ENCODE data around the gene GDPD2.

GDPD2 gene

DNA sequence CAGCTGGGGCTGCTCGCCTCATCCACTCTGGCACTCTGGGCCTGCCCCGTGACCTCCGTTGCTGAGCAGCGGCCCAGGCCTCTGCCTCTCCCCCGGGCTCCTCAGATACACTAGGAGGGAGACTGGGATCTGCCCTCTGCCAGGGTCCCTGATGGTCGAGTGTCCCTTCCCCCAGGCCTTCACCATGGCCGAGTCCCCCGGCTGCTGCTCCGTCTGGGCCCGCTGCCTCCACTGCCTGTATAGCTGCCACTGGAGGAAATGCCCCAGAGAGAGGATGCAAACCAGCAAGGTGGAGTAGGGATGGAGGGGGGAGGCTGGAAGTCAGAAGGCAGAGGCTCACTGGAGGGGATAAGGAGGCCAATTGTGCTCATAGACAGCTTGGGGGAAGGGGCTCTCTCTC lies 1.7 kb downstream of the GDPD2 start:
- no peak overlapping the region for H3K27ac ChIP-seq (ENCODE audit: low read length)
- no peak overlapping the region for H3K4me2 ChIP-seq (ENCODE audit: low read depth, low read length)
- H3K4me3 ChIP-seq (ENCODE audit: low read length): no peak overlapping the region
- H4K20me1 ChIP-seq (ENCODE audit: insufficient read depth, low read length): no peaks in the 10 kb centered on the region
- H3F3A ChIP-seq (ENCODE audit: insufficient read depth, low read length): no peaks in the 10 kb centered on the region
- TF ChIP-seq EZH2phosphoT487 (IDR thresholded peaks at IDR 0.05; ENCODE audit: low read length): no peak
- TF ChIP-seq, protein P1, sequence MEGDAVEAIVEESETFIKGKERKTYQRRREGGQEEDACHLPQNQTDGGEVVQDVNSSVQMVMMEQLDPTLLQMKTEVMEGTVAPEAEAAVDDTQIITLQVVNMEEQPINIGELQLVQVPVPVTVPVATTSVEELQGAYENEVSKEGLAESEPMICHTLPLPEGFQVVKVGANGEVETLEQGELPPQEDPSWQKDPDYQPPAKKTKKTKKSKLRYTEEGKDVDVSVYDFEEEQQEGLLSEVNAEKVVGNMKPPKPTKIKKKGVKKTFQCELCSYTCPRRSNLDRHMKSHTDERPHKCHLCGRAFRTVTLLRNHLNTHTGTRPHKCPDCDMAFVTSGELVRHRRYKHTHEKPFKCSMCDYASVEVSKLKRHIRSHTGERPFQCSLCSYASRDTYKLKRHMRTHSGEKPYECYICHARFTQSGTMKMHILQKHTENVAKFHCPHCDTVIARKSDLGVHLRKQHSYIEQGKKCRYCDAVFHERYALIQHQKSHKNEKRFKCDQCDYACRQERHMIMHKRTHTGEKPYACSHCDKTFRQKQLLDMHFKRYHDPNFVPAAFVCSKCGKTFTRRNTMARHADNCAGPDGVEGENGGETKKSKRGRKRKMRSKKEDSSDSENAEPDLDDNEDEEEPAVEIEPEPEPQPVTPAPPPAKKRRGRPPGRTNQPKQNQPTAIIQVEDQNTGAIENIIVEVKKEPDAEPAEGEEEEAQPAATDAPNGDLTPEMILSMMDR (IDR thresholded peaks at IDR 0.05; ENCODE audit: low read length): no peak
- no peak for TF ChIP-seq EZH2 (optimal IDR thresholded peaks at IDR 0.05; ENCODE audit: low read depth, low read length)
- no peaks in the 10 kb centered on the region for H3K9me3 ChIP-seq (replicated peaks; ENCODE audit: insufficient read depth, low read length)
- H3K79me2 ChIP-seq (ENCODE audit: low read length): no peaks in the 10 kb centered on the region
- no peaks in the 10 kb centered on the region for H3K36me3 ChIP-seq (replicated peaks; ENCODE audit: insufficient read depth, low read length)
- H3K9ac ChIP-seq (ENCODE audit: low read length): no peak overlapping the region
- no peak for DNase-seq
- no peaks in the 10 kb centered on the region for H3K9me2 ChIP-seq (replicated peaks; ENCODE audit: insufficient read depth, low read length)
- H3K27me3 ChIP-seq (replicated peaks; ENCODE audit: insufficient read depth, low read length): no peaks in the 10 kb centered on the region
- H2AFZ ChIP-seq (ENCODE audit: low read length): no peak overlapping the region
- H3K4me1 ChIP-seq (ENCODE audit: low read length): no peaks in the 10 kb centered on the region

DNA sequence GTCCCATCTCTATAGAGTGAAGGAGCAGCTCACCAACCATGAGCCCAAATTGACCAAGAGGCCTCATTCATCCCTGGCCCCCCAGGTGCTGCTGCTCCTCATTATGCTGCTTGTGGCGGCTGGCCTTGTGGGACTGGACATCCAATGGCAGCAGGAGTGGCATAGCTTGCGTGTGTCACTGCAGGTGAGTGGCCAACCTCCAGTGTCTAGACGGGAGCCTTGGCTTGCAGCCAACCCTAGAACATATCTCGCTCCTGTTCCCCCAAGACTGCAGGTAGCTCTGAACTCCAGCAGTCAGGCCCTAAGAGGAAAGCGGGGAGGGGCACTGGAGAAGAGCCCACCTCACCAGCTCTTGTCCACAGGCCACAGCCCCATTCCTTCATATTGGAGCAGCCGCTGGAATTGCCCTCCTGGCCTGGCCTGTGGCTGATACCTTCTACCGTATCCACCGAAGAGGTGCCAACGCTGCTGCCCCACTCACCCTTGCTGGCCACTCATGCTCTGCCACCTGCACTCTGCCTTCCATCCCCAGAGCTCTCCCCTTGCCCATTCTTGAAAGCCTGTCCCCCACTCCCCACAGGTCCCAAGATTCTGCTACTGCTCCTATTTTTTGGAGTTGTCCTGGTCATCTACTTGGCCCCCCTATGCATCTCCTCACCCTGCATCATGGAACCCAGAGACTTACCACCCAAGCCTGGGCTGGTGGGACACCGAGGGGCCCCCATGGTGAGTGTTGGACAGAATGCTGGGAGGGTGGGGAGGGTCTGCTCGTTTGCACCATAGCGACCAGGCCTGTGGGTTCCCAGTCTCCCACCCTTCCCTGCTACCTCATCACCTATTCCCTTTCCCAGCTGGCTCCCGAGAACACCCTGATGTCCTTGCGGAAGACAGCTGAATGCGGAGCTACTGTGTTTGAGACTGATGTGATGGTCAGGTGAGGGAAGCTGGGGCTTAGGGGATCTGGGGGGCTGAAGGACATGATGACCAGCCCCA lies 3.5 kb downstream of the GDPD2 start:
- H3K4me1 ChIP-seq (ENCODE audit: low read length): no peaks in the 10 kb centered on the region
- no peaks in the 10 kb centered on the region for H4K20me1 ChIP-seq (ENCODE audit: insufficient read depth, low read length)
- H3K79me2 ChIP-seq (ENCODE audit: low read length): no peaks in the 10 kb centered on the region

DNA sequence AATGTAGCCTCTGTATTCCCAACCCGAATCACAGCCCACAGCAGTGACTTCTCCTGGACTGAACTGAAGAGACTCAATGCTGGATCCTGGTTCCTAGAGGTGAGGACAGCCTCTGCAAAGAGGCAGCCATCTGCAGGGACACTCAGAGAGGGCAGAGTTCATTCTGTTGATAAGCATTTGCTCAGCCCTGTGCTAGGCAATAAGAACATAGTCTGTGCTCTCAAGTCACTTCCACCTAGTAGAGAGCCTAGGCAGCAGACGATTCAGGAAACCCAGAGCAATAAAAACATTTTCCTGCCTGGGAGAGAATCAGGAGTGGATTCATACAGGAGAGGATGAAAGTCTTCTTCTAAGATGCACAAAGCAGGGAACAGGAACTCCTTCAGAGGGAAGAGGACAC lies 4.3 kb downstream of the GDPD2 start:
- H3K79me2 ChIP-seq (ENCODE audit: low read length): no peaks in the 10 kb centered on the region
- DNase-seq: no peak
- H2AFZ ChIP-seq (ENCODE audit: low read length): no peak overlapping the region
- no peaks in the 10 kb centered on the region for H3K9me3 ChIP-seq (replicated peaks; ENCODE audit: insufficient read depth, low read length)
- H3K9me2 ChIP-seq (replicated peaks; ENCODE audit: insufficient read depth, low read length): no peaks in the 10 kb centered on the region
- no peaks in the 10 kb centered on the region for H3F3A ChIP-seq (ENCODE audit: insufficient read depth, low read length)
- no peaks in the 10 kb centered on the region for H3K27me3 ChIP-seq (replicated peaks; ENCODE audit: insufficient read depth, low read length)
- no peak overlapping the region for H3K4me3 ChIP-seq (ENCODE audit: low read length)
- no peaks in the 10 kb centered on the region for H3K36me3 ChIP-seq (replicated peaks; ENCODE audit: insufficient read depth, low read length)
- no peaks in the 10 kb centered on the region for H4K20me1 ChIP-seq (ENCODE audit: insufficient read depth, low read length)
- H3K27ac ChIP-seq (ENCODE audit: low read length): no peak overlapping the region
- no peak overlapping the region for H3K4me2 ChIP-seq (ENCODE audit: low read depth, low read length)
- H3K4me1 ChIP-seq (ENCODE audit: low read length): no peaks in the 10 kb centered on the region
- H3K9ac ChIP-seq (ENCODE audit: low read length): no peak overlapping the region
- TF ChIP-seq, protein P1 (IDR thresholded peaks at IDR 0.05; ENCODE audit: low read length): no peak
- TF ChIP-seq EZH2 (optimal IDR thresholded peaks at IDR 0.05; ENCODE audit: low read depth, low read length) (no peak), EZH2phosphoT487 (IDR thresholded peaks at IDR 0.05; ENCODE audit: low read length) (no peak)

More for the DNA sequence above, 3.5 kb downstream of the GDPD2 start:
- no peak overlapping the region for H3K4me2 ChIP-seq (ENCODE audit: low read depth, low read length)
- H3F3A ChIP-seq (ENCODE audit: insufficient read depth, low read length): no peaks in the 10 kb centered on the region
- no peaks in the 10 kb centered on the region for H3K9me2 ChIP-seq (replicated peaks; ENCODE audit: insufficient read depth, low read length)
- H2AFZ ChIP-seq (ENCODE audit: low read length): no peak overlapping the region
- no peak for DNase-seq
- no peaks in the 10 kb centered on the region for H3K36me3 ChIP-seq (replicated peaks; ENCODE audit: insufficient read depth, low read length)
- H3K4me3 ChIP-seq (ENCODE audit: low read length): no peak overlapping the region
- TF ChIP-seq EZH2phosphoT487 (IDR thresholded peaks at IDR 0.05; ENCODE audit: low read length) (no peak), EZH2 (optimal IDR thresholded peaks at IDR 0.05; ENCODE audit: low read depth, low read length) (no peak)
- TF ChIP-seq, protein P1 (IDR thresholded peaks at IDR 0.05; ENCODE audit: low read length): no peak
- H3K27ac ChIP-seq (ENCODE audit: low read length): no peak overlapping the region
- H3K9ac ChIP-seq (ENCODE audit: low read length): no peak overlapping the region
- no peaks in the 10 kb centered on the region for H3K27me3 ChIP-seq (replicated peaks; ENCODE audit: insufficient read depth, low read length)
- H3K9me3 ChIP-seq (replicated peaks; ENCODE audit: insufficient read depth, low read length): no peaks in the 10 kb centered on the region

Data from MM.1S (cell line).